CD4-positive, alpha-beta T cell treated with Interleukin-21 for 1 hour (primary cell): Measurements from ENCODE around the gene SNX9.
"Not testable (repeated sequence)": the region's sequence is repeated elsewhere in the genome, so short reads cannot be mapped to it uniquely, and the experiment has no call there.

ENCODE experiments used
- DNase-seq: peaks from one replicate; pipeline ENCODE4 v3.0.0-alpha.2; 2020

SNX9 gene

GRCh38 chr6:157935786-157936185 lies 112.7 kb downstream of the SNX9 start:
- no peak for DNase-seq

- DNase-seq: no peak
Observed at GRCh38 chr6:157937318-157937717, 114.3 kb downstream of the SNX9 start.

GRCh38 chr6:157937916-157938315 lies 114.9 kb downstream of the SNX9 start:
- no peak for DNase-seq

- DNase-seq: not testable (repeated sequence)
Observed at GRCh38 chr6:157940375-157941036, 117.5 kb downstream of the SNX9 start.

GRCh38 chr6:157941101-157941863 lies 118.2 kb downstream of the SNX9 start:
- DNase-seq: no peak

- no peak for DNase-seq
Observed at GRCh38 chr6:157942351-157942750, 119.3 kb downstream of the SNX9 start.

- DNase-seq: no peak
Observed at GRCh38 chr6:157943249-157943963, 120.4 kb downstream of the SNX9 start.

- no peak for DNase-seq
Observed at GRCh38 chr6:157943964-157944283, 120.9 kb downstream of the SNX9 start.

GRCh38 chr6:157944983-157945931 lies 122.2 kb downstream of the SNX9 start:
- no peak for DNase-seq

- no peak for DNase-seq
Observed at GRCh38 chr6:157946053-157946617, 123.1 kb downstream of the SNX9 start.

- peak; percentile 17 for DNase-seq
Observed at GRCh38 chr6:157946865-157947532, 124.0 kb downstream of the SNX9 start.

GRCh38 chr6:157950899-157951298 lies 127.9 kb downstream of the SNX9 start:
- not testable (repeated sequence) for DNase-seq

- no peak for DNase-seq
Observed at GRCh38 chr6:157951828-157952227, 128.8 kb downstream of the SNX9 start.

GRCh38 chr6:157952861-157953351 lies 129.9 kb downstream of the SNX9 start:
- DNase-seq: no peak

GRCh38 chr6:157953580-157954091 lies 130.6 kb downstream of the SNX9 start:
- no peak for DNase-seq

GRCh38 chr6:157954150-157955117 lies 131.4 kb downstream of the SNX9 start:
- no peak for DNase-seq

- DNase-seq: no peak
Observed at GRCh38 chr6:157955675-157956074, 132.6 kb downstream of the SNX9 start.

GRCh38 chr6:157956171-157956730 lies 133.2 kb downstream of the SNX9 start:
- DNase-seq: no peak

GRCh38 chr6:157959451-157960227 lies 136.6 kb downstream of the SNX9 start:
- DNase-seq: no peak
